CD14-positive monocyte (primary cell): Measurements from ENCODE around the gene CDC34. TPM values are rescaled to one million over a fixed set of nuclear protein-coding genes. Genes with fewer than 3 reads are reported as not detected.

ENCODE experiments used
- DNase-seq, 3 donors: peaks; one replicate each; pipeline ENCODE4 v3.0.0-alpha.2; 2011 to 2022
- H2AFZ ChIP-seq: 2 replicates; pipeline ENCODE4 v1.6.0; 2012; ENCODE audit warnings: mild to moderate bottlenecking, low read depth, low read length, inconsistent platforms; ENCODE audit not compliant: insufficient read depth, poor library complexity, severe bottlenecking
- H3K27ac ChIP-seq, 2 donors: 1 replicate in 1 of 2; 2 replicates in 1 of 2; pipeline ENCODE4 v1.5.1; 2012 to 2013; ENCODE audit warnings: low read length in 2 of 2, control low read depth in 1 of 2, inconsistent platforms in 1 of 2, low read depth in 1 of 2, mild to moderate bottlenecking in 1 of 2
- H3K27me3 ChIP-seq, 2 donors: one replicate each; pipeline versions ENCODE4 v1.6.0 to v1.6.1; 2011 to 2013; ENCODE audit warnings: low read length in 2 of 2; ENCODE audit not compliant: control insufficient read depth in 2 of 2, insufficient read depth in 2 of 2
- H3K36me3 ChIP-seq, 2 donors: replicated peaks in 1 of 2; 1 replicate in 1 of 2; 2 replicates in 1 of 2; pipeline versions ENCODE4 v1.5.1 to v1.6.1; 2012 to 2013; ENCODE audit warnings: low read length in 2 of 2, control low read depth in 1 of 2, inconsistent platforms in 1 of 2, mild to moderate bottlenecking in 1 of 2; ENCODE audit not compliant: insufficient read depth in 2 of 2, control insufficient read depth in 1 of 2
- H3K4me1 ChIP-seq, 2 donors: 1 replicate in 1 of 2; 2 replicates in 1 of 2; pipeline versions ENCODE4 v1.5.1 to v1.6.1; 2012 to 2013; ENCODE audit warnings: low read length in 2 of 2, control low read depth in 1 of 2, inconsistent platforms in 1 of 2, mild to moderate bottlenecking in 1 of 2, moderate library complexity in 1 of 2; ENCODE audit not compliant: insufficient read depth in 2 of 2, control insufficient read depth in 1 of 2
- H3K4me2 ChIP-seq: replicated peaks from 2 replicates; pipeline ENCODE3; 2012; ENCODE audit warnings: low read length, moderate library complexity, mild to moderate bottlenecking; ENCODE audit not compliant: poor library complexity, severe bottlenecking; ENCODE audit errors: extremely low read depth
- H3K4me3 ChIP-seq, 3 experiments: fragments of 200-600 bp in 1 of 3; sonication (generic) in 1 of 3; replicated peaks in 1 of 3; 1 replicate in 2 of 3; 2 replicates in 1 of 3; pipeline ENCODE4 v1.5.1; 2011 to 2013; ENCODE audit warnings: low read length in 3 of 3, mild to moderate bottlenecking in 3 of 3, control low read depth in 2 of 3, low read depth in 2 of 3, inconsistent platforms in 1 of 3, moderate library complexity in 1 of 3
- H3K79me2 ChIP-seq: 2 replicates; pipeline ENCODE4 v1.6.0; 2012; ENCODE audit warnings: mild to moderate bottlenecking, control low read depth, inconsistent platforms, low read length, moderate library complexity; ENCODE audit not compliant: insufficient read depth
- H3K9ac ChIP-seq: 2 replicates; pipeline ENCODE4 v1.6.0; 2017; ENCODE audit warnings: low read length, mild to moderate bottlenecking; ENCODE audit not compliant: insufficient read depth, poor library complexity, severe bottlenecking
- H3K9me3 ChIP-seq, 2 donors: replicated peaks in 1 of 2; 1 replicate in 1 of 2; 2 replicates in 1 of 2; pipeline versions ENCODE4 v1.5.1 to v1.6.1; 2012 to 2013; ENCODE audit warnings: low read length in 2 of 2, control low read depth in 1 of 2; ENCODE audit not compliant: control insufficient read depth in 1 of 2, insufficient read depth in 1 of 2
- H4K20me1 ChIP-seq: 2 replicates; pipeline ENCODE4 v1.6.0; 2012; ENCODE audit warnings: mild to moderate bottlenecking, low read length, control low read depth, moderate library complexity; ENCODE audit not compliant: insufficient read depth
- H3K27ac Mint-ChIP-seq, 7 donors: one replicate each; pipeline ENCODE4 v1.8.0; 2020; ENCODE audit warnings: mild to moderate bottlenecking in 7 of 7, mixed read lengths in 7 of 7, moderate library complexity in 6 of 7, inconsistent platforms in 2 of 7
- H3K27me3 Mint-ChIP-seq, 3 donors: one replicate each; pipeline ENCODE4 v1.8.0; 2021 to 2022; ENCODE audit warnings: low read depth in 3 of 3, mild to moderate bottlenecking in 3 of 3, mixed read lengths in 3 of 3, moderate library complexity in 3 of 3, inconsistent platforms in 1 of 3
- H3K36me3 Mint-ChIP-seq, 2 donors: one replicate each; pipeline ENCODE4 v1.8.0; 2020; ENCODE audit warnings: mixed read lengths in 2 of 2, inconsistent platforms in 1 of 2, mild to moderate bottlenecking in 1 of 2
- H3K4me1 Mint-ChIP-seq: one replicate; pipeline ENCODE4 v1.8.0; 2020; ENCODE audit warnings: mild to moderate bottlenecking, mixed read lengths
- H3K4me3 Mint-ChIP-seq, 2 donors: one replicate each; pipeline ENCODE4 v1.8.0; 2020; ENCODE audit warnings: mild to moderate bottlenecking in 2 of 2, mixed read lengths in 2 of 2, moderate library complexity in 1 of 2
- H3K9me3 Mint-ChIP-seq, 7 donors: one replicate each; pipeline ENCODE4 v1.8.0; 2020 to 2022; ENCODE audit warnings: mixed read lengths in 7 of 7, mild to moderate bottlenecking in 6 of 7, moderate library complexity in 6 of 7, inconsistent platforms in 2 of 7
- CTCF ChIP-seq: fragments of 200-600 bp; IDR thresholded peaks from one replicate; pipeline ENCODE4 v1.8.0; 2022; ENCODE audit warnings: antibody characterized with exemption, mild to moderate bottlenecking
- WGBS: methylation state at CpG from one replicate; pipeline ENCODE4 v1.1.5; 2013; ENCODE audit warnings: missing lambda C conversion rate; ENCODE audit not compliant: insufficient coverage; 5-methylcytosine and 5-hydroxymethylcytosine counted together
- intact Hi-C, 2 donors: fragments of 100-400 bp; cut with micrococcal nuclease; formaldehyde crosslinking; loops; one replicate each; pipeline versions ENCODE4 v1.15.0 to v1.15.1; 2023
- polyA plus RNA-seq, 3 donors: library from polyadenylated mRNA; depleted of rRNA in 1 of 3; unstranded in 2 of 3; stranded (reverse) in 1 of 3; fragments of 300-500 nt in 2 of 3; fragments of >200 nt in 1 of 3; fragmentation: Illumina TruSeq in 2 of 3; gene quantifications; 1 replicate in 2 of 3; 2 replicates in 1 of 3; pipeline ENCODE4 v1.2.3, GENCODE V29; 2012 to 2021

CDC34 gene
- polyA plus RNA-seq, 3 donors = 25.2 to 49.2 (median 43.0) TPM

DNA sequence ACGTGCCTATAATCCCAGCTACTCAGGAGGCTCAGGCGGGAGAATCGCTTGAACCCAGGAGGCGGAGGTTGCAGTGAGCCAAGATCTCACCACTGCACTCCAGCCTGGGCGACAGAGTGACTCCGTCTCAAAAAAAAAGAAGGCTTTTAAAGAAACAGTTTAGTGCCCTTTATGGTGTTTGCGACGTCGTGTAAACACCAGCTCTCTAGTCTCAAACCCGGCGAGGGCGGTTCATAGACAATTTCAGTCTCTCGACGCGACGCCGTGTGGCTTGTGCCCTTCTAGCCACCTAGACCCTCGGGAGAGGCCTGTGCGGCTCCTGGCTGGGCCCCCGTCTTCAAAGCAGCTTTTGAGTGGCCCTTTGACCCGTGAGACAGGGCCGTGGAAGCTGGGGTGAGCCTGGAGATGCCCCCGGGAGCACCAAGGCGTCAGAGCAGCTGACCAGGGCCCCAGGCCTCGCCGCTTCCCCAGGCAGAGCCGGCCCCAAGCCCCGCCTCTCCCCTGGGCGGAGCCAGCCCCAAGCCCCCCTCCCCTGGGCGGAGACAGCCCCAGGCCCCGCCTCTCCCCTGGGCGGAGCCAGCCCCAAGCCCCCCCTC lies 40.3 kb upstream of the CDC34 start:
- Histone ChIP-seq H3K9me3 (peaks cover 0 to 2% of the 10 kb centered on the region in 2 donors), H3K4me1 (peaks cover 12 to 19% of the 10 kb centered on the region in 2 donors), H3K27ac (no peak overlapping the region), H3K79me2 (no peaks in the 10 kb centered on the region), H3K9ac (no peak overlapping the region), H3K4me3 (no peak overlapping the region), H3K36me3 (no peaks in the 10 kb centered on the region), H3K27me3 (peaks cover 3 to 19% of the 10 kb centered on the region in 2 donors), H4K20me1 (no peaks in the 10 kb centered on the region), H3K4me2 (no peak overlapping the region), H2AFZ (no peak overlapping the region)
- H3K4me1 Mint-ChIP-seq = peaks cover 11% of the 10 kb centered on the region
- intact Hi-C loops = no loop called here
- H3K36me3 Mint-ChIP-seq = no peaks in the 10 kb centered on the region
- H3K9me3 Mint-ChIP-seq = peaks cover 1 to 20% (median 15%) of the 10 kb centered on the region in 7 donors
- H3K27me3 Mint-ChIP-seq = peaks cover 23 to 35% (median 32%) of the 10 kb centered on the region in 3 donors
- no peak overlapping the region for H3K27ac Mint-ChIP-seq
- 96% methylated on average over 24 of the region's 32 CpGs for WGBS
- no peak overlapping the region for H3K4me3 Mint-ChIP-seq
- no peak for DNase-seq
- TF ChIP-seq CTCF = no peak

DNA sequence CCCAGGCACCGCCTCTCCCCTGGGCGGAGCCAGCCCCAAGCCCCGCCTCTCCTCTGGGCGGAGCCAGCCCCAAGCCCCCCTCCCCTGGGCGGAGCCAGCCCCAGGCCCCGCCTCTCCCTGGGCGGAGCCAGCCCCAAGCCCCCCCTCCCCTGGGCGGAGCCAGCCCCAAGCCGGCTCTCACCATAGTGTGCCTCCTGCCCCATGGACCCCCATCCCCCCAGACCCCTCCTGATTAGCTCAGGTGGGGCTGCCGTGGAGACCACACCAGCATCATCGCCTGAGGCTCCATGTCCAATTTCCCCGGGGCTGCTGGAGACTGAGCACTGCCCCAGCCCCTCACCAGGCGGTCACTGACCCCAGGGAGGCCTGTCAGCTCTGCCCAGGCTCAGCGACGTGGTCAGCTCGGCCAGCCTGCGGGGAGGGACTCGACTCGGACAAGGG lies 39.4 kb upstream of the CDC34 start:
- Mint-ChIP-seq H3K27ac (no peak overlapping the region), H3K36me3 (no peaks in the 10 kb centered on the region), H3K4me1 (peaks cover 11% of the 10 kb centered on the region), H3K27me3 (peaks cover 21 to 35% (median 34%) of the 10 kb centered on the region in 3 donors), H3K4me3 (no peak overlapping the region), H3K9me3 (peaks cover 1 to 21% (median 13%) of the 10 kb centered on the region in 7 donors)
- intact Hi-C loops = no loop called here
- Histone ChIP-seq H3K9me3 (peaks cover 0 to 2% of the 10 kb centered on the region in 2 donors), H3K4me1 (peaks cover 12 to 19% of the 10 kb centered on the region in 2 donors), H3K27ac (no peak overlapping the region), H3K27me3 (peaks cover 3 to 22% of the 10 kb centered on the region in 2 donors), H3K4me3 (no peak overlapping the region), H3K4me2 (no peak overlapping the region), H3K36me3 (no peaks in the 10 kb centered on the region), H3K79me2 (no peaks in the 10 kb centered on the region), H4K20me1 (no peaks in the 10 kb centered on the region), H3K9ac (no peak overlapping the region), H2AFZ (no peak overlapping the region)
- no peak for DNase-seq
- 81% methylated on average over 9 of the region's 19 CpGs for WGBS
- no peak for TF ChIP-seq CTCF
